GM18517 (cell line): Measurements from ENCODE around the gene TMEM139.
"Not testable (repeated sequence)": the region's sequence is repeated elsewhere in the genome, so short reads cannot be mapped to it uniquely, and the experiment has no call there.

Experiments
- ATAC-seq: cut with Tn5 transposase; IDR thresholded peaks from one replicate; pipeline ENCODE4 v1.9.1; 2021; ENCODE audit warnings: mild to moderate bottlenecking, moderate library complexity; ENCODE audit not compliant: unreplicated experiment

Gene TMEM139

GRCh38 chr7:143287935-143288826 lies 3.4 kb downstream of the TMEM139 start, which contains the start of gene CASP2:
CASP2 (plus strand) TSS chr7:143288351; CDS start chr7:143288456, 105 bp downstream.
- peak; percentile 84 for ATAC-seq

DNA sequence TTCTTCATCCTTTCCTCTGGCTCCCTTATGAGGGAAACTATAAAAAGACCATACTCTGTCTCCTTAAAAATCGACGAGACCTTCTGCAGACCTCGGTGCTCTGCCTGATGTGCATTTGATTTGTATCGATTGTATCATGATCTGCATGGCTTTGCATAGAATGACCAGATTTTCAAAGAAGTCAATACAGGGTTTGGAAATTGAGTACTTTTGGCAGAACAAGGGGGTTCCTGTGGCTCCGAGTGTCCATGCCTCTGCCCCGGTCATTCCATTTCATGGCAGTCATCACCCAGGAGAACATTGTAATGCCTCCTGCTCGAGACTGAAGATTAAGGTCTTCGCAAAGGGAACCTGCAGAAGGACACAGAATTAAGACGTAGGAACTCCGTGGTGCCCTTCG lies 4.1 kb downstream of the TMEM139 start:
- no peak for ATAC-seq

- no peak for ATAC-seq
These were observed 4.7 kb downstream of the TMEM139 start for GRCh38 chr7:143289421-143289820.

DNA sequence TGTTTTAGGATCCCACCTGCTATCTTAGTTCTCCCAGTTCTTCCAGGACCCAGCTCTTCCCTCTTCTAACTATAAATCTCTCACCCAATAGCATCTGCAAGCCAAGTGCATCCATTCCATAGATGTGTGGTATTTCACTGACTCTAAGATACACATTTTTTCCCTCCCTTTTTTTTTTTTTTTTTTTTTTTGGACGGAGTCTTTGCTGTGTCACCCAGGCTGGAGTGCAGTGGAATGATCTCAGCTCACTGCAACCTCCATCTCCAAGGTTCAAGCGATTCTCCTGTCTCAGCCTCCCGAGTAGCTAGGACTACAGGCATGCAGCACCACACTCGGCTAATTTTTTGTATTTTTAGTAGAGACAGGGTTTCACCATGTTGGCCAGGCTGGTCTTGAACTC lies 5.1 kb downstream of the TMEM139 start:
- ATAC-seq: not testable (repeated sequence)

DNA sequence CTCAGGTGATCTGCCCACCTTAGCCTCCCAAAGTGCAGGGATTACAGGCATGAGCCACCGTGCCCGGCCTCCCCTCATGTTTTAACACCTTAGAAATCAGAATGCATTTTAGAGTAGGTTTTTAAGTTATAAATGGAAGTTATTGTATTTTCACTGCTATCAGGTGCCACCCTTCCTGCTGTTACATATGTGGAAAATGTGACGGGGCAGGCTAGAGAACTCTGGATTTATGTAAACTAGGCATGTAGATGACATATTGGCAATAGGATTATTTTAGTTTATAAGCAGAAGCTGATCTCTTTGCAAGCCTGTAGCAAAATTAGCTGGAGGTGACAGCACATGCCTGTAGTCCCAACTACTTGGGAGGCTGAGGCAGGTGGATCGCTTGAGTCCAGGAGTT lies 5.5 kb downstream of the TMEM139 start:
- ATAC-seq: no peak

- no peak for ATAC-seq
These were observed 8.1 kb downstream of the TMEM139 start for GRCh38 chr7:143292876-143293275.

GRCh38 chr7:143295870-143296269 lies 11.1 kb downstream of the TMEM139 start:
- no peak for ATAC-seq

- no peak for ATAC-seq
These were observed 11.9 kb downstream of the TMEM139 start for GRCh38 chr7:143296686-143297085.

DNA sequence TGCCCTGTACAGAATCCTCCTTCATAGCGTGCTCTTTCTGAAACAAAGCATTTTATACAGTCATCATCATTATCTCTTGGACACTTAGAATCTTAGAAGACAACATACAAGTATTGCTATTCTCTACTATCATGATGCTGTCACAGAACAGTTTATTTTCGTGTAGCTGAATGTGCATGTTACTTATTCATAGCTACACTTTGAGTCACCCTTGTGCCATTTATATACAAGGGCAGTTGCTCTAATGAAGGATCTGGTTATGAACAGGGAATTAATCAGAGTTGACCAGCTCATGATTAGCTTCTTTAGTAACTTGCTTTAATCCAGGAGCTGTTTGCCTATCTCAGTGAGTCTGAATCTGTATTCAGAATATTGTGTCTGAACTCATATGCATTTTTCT lies 14.6 kb downstream of the TMEM139 start:
- ATAC-seq: no peak

DNA sequence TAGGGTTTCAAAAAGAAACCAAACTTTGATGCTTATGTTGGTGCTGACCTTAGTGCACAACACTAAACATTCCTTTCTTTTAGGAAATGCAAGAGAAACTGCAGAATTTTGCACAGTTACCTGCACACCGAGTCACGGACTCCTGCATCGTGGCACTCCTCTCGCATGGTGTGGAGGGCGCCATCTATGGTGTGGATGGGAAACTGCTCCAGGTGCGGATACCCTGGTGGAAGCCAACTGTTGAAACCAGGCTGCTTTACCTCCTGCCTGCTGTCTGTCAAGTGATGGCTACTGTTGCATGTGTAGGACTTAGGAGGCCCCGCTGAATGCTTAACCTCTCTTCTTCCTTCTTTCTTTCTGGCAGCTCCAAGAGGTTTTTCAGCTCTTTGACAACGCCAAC lies 15.1 kb downstream of the TMEM139 start:
- no peak for ATAC-seq

DNA sequence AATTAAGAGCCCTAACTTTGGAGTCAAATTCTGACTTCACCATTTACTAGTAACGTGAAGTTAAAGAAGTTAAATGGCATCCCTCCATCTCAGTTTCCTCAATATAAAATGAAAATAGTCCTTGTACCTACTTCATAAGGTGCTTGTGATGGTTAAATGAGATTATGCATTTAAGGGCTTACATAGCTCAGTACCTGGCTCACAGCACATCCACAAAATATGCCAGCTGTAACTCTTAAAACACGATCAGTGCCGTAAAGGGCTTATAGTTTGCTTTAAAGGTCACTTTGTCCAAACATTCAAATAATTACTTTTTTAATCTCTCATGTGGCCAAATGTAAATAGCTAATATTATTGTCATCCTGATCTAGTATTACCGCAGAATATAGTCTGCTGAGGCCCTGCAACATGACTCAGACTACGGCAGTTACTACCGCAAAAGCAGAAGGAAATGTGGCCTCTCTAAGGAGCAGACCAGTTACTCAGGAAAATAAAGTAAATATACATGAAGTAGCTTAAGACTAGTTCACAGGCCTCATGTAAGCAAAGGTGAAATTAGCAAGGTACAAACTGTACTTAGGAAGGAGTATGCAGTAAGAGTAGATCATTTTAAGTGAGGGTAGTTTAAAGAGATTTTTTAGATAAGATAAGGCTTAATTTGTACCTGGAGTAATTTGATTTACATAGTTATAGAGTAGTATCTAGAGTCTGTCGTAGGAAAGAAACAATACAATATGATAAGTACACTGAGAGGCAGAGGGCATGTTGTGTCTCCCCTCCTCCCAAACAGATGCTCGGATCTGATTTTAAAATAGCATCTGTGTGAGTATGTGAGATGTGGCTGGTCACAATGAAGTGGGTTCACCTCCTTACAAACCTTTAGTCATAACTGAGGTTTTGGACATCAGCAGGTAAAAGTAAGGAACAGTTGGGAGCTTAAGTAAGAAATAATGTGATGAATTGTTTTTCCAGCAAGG lies 16.5 kb downstream of the TMEM139 start:
- no peak for ATAC-seq

DNA sequence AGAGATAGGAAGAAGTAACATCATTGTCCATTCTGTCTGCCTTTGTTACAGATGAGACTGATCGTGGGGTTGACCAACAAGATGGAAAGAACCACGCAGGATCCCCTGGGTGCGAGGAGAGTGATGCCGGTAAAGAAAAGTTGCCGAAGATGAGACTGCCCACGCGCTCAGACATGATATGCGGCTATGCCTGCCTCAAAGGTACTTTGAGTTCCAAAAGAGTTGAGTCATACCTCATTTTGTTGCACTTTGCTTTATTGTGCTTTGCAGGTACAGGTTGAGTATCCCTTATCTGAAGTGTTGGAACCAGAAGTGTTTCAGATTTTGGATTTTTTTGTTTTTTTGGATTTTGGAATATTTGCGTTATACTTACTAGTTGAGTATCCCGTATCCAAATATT lies 19.0 kb downstream of the TMEM139 start:
- ATAC-seq: no peak

DNA sequence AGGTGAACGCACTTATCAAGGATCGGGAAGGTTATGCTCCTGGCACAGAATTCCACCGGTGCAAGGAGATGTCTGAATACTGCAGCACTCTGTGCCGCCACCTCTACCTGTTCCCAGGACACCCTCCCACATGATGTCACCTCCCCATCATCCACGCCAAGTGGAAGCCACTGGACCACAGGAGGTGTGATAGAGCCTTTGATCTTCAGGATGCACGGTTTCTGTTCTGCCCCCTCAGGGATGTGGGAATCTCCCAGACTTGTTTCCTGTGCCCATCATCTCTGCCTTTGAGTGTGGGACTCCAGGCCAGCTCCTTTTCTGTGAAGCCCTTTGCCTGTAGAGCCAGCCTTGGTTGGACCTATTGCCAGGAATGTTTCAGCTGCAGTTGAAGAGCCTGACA lies 20.2 kb downstream of the TMEM139 start:
- ATAC-seq: no peak

DNA sequence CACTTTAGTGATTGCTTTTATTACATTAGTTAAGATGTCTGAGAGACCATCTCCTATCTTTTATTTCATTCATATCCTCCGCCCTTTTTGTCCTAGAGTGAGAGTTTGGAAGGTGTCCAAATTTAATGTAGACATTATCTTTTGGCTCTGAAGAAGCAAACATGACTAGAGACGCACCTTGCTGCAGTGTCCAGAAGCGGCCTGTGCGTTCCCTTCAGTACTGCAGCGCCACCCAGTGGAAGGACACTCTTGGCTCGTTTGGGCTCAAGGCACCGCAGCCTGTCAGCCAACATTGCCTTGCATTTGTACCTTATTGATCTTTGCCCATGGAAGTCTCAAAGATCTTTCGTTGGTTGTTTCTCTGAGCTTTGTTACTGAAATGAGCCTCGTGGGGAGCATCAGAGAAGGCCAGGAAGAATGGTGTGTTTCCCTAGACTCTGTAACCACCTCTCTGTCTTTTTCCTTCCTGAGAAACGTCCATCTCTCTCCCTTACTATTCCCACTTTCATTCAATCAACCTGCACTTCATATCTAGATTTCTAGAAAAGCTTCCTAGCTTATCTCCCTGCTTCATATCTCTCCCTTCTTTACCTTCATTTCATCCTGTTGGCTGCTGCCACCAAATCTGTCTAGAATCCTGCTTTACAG lies 20.8 kb downstream of the TMEM139 start:
- no peak for ATAC-seq

GRCh38 chr7:143308632-143309031 lies 23.9 kb downstream of the TMEM139 start:
- ATAC-seq: no peak

- ATAC-seq: no peak
These were observed 29.4 kb downstream of the TMEM139 start for GRCh38 chr7:143314127-143314526.

DNA sequence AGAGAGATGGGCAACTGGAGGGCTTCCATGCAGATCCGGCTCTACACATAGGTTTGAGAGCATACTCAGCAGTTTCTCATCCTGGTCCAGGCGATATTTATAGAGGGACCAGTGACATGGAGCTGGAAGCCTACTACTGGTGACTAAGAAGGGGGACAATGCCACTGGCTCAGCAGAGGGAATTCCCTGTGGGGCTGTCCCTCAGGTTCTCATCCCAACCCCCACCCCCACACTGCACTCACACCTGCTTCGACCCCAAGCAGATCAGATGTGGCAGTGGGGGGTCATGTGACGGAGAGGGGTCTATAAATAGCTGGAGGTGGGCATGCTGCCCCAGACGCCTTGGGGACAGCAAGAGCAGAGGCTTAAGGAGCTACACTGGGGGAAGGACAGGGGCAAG lies 31.0 kb downstream of the TMEM139 start, which contains the start of gene CLCN1:
TSS of gene CLCN1 (plus strand) at position 336 of the 400 bp plus-strand sequence. CDS start 102 bp downstream, outside the sequence.
- ATAC-seq: no peak

DNA sequence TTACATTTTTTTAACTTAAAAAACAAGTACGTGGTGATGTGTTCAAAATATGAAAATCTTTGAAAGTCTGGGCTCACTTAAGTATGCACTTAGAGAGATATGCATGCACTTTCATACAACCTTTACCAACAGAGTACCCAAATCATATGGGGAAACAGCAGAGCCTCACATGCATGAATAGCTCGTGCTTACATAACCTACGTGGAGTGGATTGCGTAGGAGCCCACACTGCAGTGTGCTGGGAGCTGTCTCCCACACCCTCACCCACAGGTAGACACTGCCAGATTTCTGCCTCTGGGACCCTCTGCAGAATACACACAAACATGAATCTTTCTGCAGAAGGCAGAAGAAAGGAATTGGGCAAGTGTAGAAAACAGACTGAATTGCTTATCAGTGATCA lies 31.7 kb downstream of the TMEM139 start:
- ATAC-seq: no peak

DNA sequence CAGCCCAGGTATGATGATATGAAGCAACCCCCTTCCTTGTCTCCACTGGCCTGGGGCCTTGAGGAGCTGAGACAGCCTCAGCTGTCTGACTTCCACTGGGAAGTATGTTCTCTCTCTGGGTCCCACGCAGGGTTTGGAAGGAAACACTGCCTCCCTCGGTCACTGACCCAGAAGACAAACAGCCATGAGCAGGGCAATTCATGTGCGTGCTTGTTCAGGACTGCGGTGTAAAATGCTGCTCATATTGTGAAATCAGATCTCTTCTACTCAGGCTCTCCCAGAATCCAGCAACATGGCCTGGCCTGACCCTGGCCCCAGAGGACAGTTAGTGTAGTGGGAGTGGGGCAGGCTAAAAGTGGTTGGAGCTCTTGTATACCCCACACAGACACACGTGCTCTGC lies 33.9 kb downstream of the TMEM139 start:
- no peak for ATAC-seq

DNA sequence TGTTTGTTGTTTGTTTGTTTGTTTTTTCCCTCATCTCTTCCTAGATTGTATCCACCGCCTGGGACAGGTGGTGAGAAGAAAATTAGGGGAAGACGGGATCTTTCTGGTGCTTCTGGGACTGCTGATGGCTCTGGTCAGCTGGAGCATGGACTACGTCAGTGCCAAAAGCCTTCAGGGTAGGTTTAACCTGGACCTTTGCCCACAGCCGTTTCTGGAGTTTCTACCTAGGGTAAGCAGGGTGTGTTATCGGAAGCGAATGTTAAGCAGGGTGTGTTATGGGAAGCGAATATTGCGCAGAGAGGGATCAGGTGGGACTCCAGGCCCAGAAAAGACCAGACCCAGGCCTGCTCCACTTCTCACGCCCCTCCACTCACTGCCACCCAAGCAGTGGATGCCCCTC lies 35.9 kb downstream of the TMEM139 start:
- ATAC-seq: no peak

DNA sequence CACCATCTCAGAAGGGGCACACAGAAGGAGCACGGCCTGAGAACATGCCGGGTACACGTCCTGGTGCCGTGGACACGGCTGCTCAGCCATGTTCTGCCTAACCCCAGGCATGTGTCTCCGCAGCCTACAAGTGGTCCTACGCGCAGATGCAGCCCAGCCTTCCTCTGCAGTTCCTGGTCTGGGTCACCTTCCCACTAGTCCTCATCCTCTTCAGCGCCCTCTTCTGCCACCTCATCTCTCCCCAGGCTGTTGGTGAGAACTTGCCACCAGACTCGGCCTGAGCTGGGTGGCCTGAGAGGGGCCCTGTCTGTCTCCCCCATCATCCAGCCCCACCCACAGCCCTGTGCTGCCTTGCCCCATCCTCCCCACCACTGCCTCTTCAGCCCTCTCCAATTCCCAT lies 36.5 kb downstream of the TMEM139 start:
- no peak for ATAC-seq
